Upper lobe of left lung (tissue), 4 donors: ENCODE data around the gene SLFN5.

Source experiments
- POLR2A ChIP-seq, 4 donors: fragments of 450-650 bp; IDR thresholded peaks; one replicate each; pipeline ENCODE4 v1.5.1; 2016 to 2017; ENCODE audit warnings: antibody characterized with exemption in 4 of 4, mild to moderate bottlenecking in 2 of 4
- TF ChIP-seq, protein P1 (sequence below), 6 experiments: fragments of 450-650 bp in 4 of 6; fragments of 200-600 bp in 2 of 6; sonication (generic) in 2 of 6; IDR thresholded peaks; one replicate each; pipeline ENCODE4 v1.5.1; 2016 to 2019; ENCODE audit warnings: antibody characterized with exemption in 6 of 6

DNA sequence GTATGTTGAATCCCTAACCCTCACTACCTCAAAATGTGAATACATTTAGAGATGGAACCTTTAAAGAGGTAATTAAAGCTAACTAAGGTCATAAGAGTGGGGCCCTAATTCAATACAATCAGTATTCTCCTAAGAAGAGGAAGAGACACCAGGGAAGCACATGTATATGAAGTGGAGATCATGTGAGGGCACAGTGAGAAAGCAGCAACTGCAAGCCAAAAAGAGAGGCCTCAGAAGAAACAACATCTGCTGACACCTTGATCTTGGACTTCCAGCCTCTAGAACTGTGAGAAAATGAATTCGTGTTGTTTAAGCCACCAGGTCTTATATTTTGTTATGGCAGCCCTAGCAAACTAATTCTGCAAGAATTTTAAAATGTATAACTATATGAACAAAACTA lies 13.2 kb upstream of the SLFN5 start:
- TF ChIP-seq POLR2A (IDR thresholded peaks at IDR 0.05): no peak
- TF ChIP-seq, protein P1, sequence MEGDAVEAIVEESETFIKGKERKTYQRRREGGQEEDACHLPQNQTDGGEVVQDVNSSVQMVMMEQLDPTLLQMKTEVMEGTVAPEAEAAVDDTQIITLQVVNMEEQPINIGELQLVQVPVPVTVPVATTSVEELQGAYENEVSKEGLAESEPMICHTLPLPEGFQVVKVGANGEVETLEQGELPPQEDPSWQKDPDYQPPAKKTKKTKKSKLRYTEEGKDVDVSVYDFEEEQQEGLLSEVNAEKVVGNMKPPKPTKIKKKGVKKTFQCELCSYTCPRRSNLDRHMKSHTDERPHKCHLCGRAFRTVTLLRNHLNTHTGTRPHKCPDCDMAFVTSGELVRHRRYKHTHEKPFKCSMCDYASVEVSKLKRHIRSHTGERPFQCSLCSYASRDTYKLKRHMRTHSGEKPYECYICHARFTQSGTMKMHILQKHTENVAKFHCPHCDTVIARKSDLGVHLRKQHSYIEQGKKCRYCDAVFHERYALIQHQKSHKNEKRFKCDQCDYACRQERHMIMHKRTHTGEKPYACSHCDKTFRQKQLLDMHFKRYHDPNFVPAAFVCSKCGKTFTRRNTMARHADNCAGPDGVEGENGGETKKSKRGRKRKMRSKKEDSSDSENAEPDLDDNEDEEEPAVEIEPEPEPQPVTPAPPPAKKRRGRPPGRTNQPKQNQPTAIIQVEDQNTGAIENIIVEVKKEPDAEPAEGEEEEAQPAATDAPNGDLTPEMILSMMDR (IDR thresholded peaks at IDR 0.05): no peak
